HG03159 (cell line): ENCODE measurements around the gene MIDN.

Source experiments
- ATAC-seq: cut with Tn5 transposase; IDR thresholded peaks from one replicate; pipeline ENCODE4 v1.9.1; 2021; ENCODE audit warnings: mild to moderate bottlenecking, moderate library complexity; ENCODE audit not compliant: unreplicated experiment

The MIDN gene

DNA sequence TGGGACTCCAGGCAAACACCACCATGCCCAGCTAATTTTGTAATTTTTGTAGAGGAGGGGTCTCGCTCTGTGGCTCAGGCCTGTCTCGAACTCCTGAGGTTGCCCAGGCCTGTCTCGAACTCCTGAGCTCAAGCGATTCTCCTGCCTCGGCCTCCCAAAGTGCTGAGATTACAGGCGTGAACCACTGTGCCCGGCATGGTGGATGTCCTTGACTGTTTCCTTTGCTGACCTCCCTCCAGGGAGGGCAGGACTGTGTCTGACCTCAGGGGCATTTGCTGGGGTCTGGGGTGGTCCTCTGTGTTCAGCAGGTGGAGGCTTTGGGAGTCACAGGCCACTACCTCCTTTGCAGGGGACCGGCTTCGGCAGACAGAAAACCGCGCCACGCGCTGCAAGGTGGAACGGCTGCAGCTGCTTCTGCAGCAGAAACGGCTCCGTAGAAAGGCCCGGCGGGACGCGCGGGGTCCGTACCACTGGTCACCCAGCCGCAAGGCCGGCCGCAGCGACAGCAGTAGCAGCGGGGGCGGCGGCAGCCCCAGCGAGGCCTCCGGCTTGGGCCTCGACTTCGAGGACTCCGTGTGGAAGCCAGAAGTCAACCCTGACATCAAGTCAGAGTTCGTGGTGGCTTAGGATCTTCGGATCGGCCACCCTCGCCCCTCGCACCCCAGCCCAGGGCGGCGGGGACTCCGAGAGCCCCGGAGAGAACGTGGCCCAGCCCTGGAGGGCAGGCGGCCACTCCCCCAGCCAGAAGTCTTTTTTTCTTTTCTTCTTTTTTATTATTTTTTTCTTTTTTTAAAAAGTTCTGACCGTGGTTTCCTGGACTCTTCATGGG lies 8.5 kb downstream of the MIDN start:
- ATAC-seq = no peak

DNA sequence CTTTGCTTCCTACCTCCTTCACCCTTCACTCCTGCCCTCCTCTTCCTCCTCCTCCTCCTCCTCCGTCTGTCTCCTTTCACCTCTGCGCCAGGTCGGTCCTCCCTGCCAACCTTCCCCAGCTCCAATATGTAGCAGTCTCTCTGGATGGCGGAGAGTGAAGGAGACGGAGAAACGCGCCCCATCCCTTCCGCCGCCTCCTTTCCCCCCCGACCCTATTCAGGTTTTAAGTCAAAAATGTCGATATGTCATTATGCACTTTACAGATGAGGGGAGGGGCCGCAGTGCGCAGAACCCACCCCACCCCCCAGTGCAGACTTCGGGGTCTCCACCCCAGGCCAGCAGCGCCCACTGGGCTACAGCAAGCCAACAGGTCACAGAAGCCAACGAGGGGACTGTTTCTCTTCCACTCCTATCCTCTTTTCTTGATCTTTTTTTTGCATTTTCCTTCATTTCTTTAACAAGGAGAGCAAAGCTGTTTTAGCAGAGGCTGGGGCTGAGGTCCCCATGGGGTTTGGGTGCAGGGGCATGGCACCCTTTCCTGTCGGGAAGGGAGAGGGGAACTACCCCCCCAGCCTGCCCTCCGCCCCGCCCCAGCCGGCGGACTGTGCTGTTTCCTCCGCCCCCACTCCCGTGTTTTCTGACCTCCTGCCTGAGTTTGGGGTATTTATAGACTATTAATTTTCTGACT lies 9.2 kb downstream of the MIDN start:
- no peak for ATAC-seq

DNA sequence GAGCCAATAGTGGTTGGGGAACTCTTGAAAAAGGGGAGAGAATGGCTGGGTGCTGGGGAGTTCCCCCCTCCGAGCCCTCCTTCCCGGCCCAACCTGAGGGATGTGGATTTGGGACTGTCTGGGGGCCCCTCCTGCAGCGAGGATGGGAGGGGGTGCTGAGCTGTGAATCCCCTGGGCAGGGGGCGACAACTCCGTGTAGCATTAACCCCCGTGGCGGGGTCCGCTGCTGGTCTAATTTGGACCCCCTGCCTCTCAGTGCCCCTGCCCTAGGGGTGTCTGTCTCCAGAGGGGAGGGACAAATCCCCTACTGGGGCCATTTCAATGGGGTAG lies 9.7 kb downstream of the MIDN start:
- ATAC-seq = no peak

DNA sequence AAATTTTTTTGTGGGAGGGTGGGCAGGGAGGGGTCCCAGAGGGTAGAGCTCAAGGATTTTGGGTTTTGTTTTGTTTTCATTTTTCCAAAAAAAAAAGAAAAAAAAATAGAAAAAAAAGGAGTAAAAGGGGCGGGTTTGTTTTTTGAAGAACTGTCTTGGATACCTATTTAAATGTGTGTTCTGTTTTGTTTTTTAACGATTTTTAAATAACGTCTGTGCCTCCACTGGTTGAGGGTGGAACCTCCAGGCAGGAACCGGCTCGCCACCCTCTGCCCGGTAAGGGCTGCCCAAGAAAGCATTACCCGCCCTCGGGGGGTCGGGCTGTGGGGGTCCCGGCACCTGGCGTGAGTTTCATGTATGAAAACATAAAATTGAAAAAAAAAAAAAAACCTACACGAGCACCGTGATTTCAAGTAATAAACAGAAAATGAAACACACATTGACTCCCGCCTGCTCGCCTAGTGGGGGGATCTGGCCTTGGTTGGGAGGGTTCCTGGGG lies 10.4 kb downstream of the MIDN start:
- no peak for ATAC-seq

DNA sequence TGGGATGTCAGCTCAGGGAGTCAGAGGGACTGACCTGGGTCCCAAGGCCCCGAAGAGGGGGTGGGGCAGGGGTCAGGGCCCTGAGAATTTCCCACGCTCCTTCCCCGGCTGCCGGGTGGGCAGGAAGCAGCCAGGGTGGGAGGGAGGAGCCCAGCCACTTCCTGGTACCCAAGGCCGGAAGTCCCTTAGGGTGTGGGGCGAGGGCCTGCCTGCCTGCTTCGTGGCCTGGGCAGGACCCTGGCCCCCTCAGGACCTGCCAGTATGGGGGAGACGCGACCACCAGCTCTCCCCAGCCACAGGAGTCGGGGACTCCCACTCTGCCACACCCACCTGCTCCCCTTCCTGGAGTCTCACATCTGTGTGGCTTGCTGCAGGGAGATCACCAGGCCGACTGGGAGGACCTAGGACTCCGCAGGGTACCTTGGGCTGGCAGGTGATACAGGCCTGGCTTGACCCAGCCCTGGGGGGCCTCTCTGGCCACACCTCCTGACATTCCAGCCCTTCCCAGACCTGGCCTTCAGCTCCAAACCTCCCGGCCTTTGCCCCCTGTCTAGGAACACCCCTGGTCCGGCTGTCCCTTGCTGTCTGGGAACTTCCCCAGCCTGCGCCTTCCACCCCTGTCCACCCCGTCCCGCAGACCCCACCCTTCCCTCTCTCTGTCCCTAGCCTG lies 11.0 kb downstream of the MIDN start:
- ATAC-seq = peak; percentile 35

DNA sequence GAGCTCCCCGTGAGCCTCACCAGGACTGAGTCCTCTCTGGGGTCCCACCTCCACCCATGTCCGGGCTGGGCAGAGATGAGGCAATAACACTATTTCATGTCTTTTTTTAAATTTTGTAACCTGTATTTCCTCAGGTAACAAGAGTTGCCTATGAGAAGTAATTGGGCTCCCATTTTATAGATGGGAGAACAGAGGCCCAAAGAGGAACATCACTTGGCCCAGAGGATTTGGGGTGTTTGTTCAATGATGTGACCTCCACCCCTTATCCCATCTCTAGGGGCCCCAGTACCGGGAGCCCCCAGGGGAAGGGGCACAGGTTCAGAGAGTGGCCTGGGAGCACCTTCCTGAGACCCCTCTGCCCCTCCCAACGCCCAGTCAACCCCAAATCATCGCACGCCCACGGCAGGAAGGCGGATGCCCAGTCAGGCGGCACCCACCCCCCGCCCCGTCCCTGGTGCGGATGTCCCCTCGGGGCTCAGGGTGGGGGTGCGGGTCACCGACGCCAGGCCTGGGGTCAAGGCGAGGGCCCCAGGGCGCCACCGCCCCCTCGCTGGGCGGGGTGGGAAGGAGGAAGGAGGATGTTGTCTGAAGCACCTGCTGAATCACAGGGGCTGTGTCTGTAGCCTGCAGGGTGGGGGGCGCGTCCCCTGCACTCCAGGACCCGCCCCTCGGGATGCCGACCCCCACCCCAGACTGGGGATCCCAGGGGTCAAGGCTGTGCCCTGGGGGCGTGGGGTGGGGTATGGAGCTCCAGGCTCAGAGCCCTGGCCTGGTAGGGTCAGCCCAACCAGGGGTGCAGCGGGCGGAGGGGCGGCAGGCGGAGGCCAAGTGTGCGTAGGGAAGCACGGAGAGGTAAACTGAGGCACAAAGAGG lies 11.7 kb downstream of the MIDN start:
- ATAC-seq = peak; percentile 11

DNA sequence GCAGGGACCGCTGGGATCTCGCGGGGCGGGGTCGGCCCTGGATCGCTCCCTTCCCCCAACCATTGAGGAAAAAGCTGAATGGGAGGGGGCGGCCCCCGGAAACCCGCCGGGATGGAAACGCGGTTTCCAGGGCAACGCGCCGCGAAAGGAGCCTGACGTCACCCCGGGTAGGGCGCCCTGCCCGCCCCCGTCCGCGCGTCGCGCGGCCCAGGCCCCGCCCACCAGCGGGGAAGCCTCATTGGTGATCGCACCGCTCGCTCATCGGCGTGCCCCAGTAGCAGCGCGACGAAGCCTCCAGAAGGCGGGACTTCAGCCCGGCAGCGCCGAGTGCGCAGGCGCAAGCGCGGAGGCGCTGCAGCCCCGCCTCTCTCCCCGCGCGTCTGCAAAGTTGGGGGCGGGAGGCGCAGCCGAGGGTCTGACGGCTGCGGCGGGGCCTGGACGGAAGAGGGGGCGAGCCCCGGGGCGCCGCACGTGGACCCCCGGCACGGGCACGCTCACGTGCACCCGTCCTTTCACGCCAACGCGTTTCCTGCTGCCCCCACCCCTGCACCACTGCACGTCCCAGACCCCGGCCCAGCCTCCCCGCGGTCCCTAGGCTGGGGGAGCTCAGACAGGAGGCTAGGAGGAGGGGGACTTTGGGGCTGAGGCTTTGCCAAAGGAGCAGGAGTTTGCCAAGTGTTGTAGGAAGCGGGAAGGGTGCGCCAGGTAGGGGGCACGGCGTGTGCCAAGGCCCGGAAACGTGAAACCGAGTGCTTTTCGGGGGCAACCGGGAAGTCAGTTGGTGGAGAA lies 12.6 kb downstream of the MIDN start:
- peak; percentile 52 for ATAC-seq

DNA sequence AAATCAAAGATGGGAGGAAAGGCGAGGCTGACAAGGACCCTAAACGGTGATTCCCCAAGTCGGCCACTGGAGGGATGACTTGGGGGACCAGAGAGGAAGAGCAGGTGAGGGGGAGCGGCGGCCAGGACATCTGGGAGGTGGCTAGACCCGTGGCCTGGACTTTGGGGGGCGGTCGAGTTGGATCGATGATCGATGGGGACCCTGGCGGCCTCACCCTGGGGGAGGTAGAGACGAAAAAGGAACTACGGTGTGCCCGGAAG lies 13.1 kb downstream of the MIDN start:
- ATAC-seq = no peak

DNA sequence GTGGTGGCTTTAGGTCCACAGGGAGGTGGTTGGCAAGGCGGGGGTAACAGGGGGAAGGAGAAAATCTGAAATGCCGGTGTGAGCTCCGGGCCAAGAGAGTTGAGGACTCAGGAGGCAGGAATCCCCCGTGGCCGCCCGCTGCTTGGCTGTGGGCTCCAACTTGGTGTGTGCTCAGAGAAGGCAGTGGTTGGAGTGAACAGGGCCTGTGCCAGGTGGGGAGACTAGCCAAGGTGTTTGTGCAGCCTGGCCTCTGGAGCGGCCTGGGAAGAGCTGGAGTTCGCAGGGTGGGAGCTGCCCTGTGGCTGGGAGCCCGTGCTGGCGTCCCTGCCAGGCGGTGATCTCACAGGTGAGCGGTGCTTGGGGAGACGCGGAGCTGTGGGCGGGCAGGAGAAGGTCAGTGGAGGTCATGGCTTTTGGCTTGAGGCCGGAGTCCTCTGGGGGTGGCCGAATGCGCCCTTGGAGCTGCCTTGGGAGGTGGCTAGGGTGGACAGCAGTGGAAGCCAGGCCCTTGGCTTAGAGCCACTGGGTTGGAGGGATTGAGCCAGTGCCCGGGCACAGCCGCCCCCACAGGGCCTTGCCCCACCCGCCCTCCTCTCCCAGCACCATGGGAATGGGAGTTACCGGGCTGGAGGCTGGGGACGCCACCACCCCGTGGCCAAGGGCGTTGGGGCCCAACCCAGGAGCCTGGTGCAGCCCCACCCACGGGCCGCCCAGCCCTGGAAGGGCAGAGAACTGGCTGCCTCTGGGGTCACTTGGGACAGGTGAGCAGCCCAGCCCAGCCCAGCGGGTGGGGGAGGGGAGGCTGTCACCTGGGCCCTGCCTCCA lies 13.6 kb downstream of the MIDN start:
- ATAC-seq = no peak

DNA sequence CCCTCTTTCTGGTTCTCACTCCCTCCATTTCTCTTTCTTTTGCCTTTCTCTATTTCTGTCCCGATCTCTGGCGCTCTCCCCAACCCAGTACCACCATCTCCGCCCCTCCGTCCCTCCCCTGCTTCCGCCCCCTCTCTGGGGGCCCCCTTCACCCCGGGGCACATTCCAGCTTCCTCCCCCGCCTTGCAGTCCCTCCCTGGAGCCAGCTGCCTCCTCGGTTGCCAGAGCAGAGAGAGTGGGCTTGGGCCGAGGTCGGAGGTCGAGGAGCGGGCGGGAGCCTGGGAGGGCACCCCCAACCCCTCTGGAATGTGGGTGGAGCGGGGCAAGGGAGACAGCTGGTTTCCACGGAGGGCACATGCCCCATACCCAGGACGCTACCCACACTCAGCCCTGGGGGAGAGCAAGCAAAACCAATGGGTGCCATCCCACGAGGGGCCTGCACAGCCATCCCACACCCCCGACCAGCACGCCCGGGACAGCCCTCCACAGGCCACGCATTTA lies 14.3 kb downstream of the MIDN start:
- ATAC-seq = no peak

DNA sequence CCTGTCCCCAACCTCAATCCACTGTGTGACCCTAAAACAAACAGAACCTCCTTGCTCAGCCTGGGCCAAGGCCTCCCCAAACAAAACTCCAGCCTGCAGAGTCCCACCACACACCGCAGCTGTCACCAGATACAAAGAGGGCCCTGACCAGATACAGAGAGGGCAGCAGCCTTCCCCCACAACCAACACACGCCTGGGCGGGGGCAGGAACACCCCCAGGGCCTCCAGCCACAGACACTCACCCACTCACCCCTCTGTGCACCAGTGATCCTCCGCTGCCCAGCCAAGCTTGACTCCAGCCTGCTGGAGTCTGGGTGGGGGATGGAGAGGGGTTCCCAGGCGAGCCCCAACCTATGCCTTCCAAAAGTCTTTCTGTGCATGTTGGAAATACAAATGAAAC lies 14.8 kb downstream of the MIDN start:
- no peak for ATAC-seq

DNA sequence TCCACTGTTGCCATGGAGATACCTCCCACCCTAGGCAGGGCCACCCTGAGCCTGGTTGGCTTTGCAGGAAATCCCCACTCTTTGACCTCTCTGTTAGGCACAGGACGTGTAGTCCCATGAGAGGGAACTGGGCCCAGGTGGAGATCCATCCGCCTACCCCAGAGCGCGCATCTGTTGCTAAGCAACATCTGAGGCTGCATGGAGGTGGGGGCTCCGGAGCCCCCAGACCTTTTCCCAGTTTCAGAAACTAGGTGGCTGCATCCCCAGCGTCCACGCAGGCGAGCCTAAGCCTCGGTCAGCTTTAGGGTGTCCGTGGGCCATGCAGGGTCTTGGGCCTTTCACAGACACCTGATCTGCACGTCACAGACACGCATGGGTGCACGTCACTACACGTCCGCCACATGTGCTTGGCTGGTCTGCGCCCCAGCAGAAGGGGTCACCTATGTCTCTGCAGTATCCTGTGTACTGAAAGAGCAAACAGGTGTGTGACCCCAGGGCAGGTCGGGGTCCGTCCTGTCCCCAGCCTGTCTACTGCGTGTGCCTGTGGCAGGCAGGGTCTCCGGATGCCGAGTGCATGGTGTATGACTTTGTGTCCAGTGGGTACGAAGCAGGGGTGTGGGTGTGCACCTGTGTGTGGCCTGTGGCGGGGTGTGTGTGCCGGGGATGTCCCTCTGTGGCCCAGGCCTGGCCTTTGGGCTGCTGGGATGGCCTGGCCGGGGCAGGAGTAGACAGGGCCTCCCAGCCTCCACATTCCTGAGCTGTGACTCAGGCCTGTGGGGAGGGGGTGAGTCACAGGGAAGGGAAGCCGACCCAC lies 16.6 kb downstream of the MIDN start:
- ATAC-seq = no peak

DNA sequence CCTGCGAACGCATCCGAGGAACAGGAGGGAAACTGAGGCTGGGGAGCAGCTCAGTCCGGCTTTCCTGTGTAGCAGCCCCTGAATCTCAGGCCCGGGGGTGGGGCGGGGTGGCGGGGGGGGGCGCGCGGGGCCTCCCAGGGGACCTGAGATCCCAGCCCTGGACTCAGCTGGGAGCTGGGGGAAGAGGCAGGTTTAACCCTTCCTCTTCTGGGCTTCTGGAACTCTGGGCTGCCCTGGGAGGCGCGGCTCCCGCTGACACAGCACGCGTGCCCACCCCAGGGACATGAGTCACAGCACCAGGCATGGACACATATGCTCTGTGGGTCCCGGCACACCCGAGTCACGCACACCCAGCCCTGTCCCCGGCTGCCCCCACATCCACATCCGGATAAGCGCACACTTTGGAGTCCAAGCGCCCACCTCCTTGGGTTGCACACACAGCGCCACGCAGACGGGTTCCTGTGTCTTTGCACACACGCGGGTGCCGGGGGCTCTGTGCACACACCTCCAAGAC lies 17.3 kb downstream of the MIDN start:
- no peak for ATAC-seq

DNA sequence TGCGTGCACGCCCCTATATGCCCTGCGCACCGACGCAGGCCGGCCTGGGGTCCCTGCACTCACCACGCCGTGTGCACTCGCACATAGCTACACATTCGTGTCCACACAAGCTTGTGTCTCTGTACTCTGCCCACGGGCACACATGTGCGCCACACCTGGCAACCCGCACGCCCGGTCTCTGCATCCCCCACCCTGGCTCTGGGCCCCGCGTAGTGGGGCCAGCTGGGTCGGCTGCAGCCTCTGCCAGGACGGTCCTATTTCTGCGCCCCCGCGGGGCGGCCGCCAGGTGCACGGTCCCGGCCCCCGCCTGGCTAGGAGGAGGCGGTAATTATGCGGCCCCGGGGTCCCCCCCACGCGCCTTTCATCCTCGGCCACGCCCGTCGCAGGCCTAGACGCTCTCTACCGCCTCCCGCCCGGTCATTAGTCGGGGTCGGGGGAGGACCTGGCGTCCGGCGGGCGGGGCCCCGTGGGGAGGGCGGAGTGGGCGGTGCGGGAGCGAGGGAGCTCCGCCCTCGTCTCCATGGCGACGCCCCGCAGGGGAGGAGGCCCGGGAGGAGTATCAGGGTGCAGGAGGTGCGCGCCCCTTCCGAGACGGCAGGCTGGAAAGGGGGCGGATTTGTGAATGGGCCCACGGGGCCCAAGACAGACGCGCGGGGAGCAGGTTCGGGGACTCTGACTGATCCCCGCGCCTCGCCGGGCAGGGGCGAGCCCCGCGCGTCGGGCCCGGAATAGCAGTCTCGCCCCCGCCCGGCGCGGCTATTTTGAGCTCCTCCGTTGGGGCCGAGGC lies 17.9 kb downstream of the MIDN start:
- peak; percentile 32 for ATAC-seq

DNA sequence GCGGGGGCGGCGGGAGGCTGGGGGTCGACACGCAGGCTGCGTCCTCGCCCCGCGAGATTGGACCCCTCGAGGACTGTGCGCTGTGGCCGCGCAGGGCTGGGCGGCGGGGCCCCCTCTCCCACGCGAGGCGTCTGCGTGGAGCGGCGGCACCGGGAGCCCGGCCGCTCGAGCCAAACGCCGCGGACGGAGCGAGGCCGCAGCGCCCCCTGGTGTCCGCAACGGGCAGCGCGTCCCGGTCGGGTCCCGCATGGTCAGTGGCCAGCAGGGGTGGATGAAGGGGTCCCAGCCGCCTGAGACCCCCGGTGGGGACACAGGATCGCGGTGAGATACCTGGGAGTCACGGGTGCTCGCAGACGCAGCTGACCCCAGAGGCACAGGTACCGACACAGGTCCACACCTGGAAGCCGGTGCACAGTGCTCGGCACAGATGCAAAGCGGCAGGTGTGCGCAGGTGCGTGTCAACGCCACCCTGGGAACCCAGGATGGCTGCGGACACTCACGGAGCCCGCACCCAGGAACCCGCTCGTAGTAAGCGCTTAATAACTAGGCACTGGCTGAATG lies 18.6 kb downstream of the MIDN start:
- ATAC-seq = no peak

DNA sequence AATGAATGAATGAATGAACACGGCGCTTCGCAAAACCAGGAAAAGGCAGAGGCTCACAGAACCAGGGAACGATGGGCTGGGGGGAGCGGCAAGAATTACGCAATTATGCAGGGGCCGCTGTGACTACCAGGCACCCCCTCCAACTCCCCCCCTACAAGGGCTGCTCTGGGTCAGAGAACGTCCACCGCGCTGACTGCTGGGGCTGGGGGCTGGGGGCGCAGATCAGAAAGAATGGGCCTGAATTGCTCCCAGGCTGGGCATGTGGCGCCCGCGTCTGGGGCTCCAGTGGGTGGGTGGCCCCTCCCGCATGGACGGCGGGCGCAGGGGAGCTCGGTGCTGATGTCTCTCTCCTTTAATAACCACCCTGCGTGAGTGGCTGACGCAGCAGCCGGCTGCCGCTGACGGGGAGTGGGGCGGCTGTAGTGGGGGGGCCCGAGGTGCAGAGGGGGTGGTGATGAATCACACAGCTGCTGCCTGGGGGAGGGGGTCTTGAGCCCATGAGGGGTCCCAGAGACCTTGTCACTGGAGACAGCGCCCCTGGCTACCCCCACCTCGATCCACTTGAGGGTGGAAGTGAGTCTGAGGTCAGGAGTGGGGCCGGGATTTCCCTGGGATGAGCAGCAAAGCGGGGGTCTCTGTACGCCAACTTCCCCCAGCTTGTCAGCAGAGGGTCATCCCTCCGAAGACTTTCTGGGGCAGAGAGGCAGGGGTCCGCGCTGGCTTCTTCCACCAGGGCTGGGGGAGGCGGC lies 19.3 kb downstream of the MIDN start:
- no peak for ATAC-seq
